Measurements from ENCODE around the gene NDUFS7.

The NDUFS7 gene

GRCh38 chr19:1397838-1398237, 14.1 kb downstream of the NDUFS7 start (continued):
- TF ChIP-seq TSHZ2 (CRISPR knock-in tag; IDR thresholded peaks at IDR 0.05) (no peak), POU6F1 (CRISPR knock-in tag; IDR thresholded peaks at IDR 0.05; ENCODE audit: borderline replicate concordance, low read depth) (no peak), SNAI2 (CRISPR knock-in tag; IDR thresholded peaks at IDR 0.05) (no peak), TOX (CRISPR knock-in tag; IDR thresholded peaks at IDR 0.05; ENCODE audit: borderline replicate concordance) (no peak)

- no peak for ATAC-seq
- TF ChIP-seq ZNF565 (CRISPR knock-in tag; conservative IDR thresholded peaks at IDR 0.05; ENCODE audit: low read depth) (no peak), ZNF8 (CRISPR knock-in tag; IDR thresholded peaks at IDR 0.05) (no peak), TSHZ2 (CRISPR knock-in tag; IDR thresholded peaks at IDR 0.05) (no peak), OSR1 (CRISPR knock-in tag; IDR thresholded peaks at IDR 0.05) (no peak), GLIS3 (CRISPR knock-in tag; IDR thresholded peaks at IDR 0.05) (no peak), CSDC2 (CRISPR knock-in tag; IDR thresholded peaks at IDR 0.05) (no peak), PATZ1 (CRISPR knock-in tag; IDR thresholded peaks at IDR 0.05; ENCODE audit: borderline replicate concordance) (no peak), PPARA (CRISPR knock-in tag; IDR thresholded peaks at IDR 0.05; ENCODE audit: borderline replicate concordance) (no peak), ARNTL (CRISPR knock-in tag; IDR thresholded peaks at IDR 0.05; ENCODE audit: borderline replicate concordance, low read depth) (no peak), TOX (CRISPR knock-in tag; IDR thresholded peaks at IDR 0.05; ENCODE audit: borderline replicate concordance) (no peak), ZFP30 (CRISPR knock-in tag; IDR thresholded peaks at IDR 0.05) (no peak), ESRRG (CRISPR knock-in tag; IDR thresholded peaks at IDR 0.05) (no peak), CSRNP3 (CRISPR knock-in tag; IDR thresholded peaks at IDR 0.05) (no peak), TCF4 (CRISPR knock-in tag; IDR thresholded peaks at IDR 0.05; ENCODE audit: borderline replicate concordance) (no peak), ZNF70 (CRISPR knock-in tag; IDR thresholded peaks at IDR 0.05) (no peak), POU6F1 (CRISPR knock-in tag; IDR thresholded peaks at IDR 0.05; ENCODE audit: borderline replicate concordance, low read depth) (no peak), CREB5 (CRISPR knock-in tag; IDR thresholded peaks at IDR 0.05; ENCODE audit: low read depth) (no peak)
Measured at GRCh38 chr19:1399079-1399478, 15.4 kb downstream of the NDUFS7 start.
